HepG2 (cell line): ENCODE measurements around the gene SGPL1.

Experiments
- NFYB ChIP-seq: sonication (generic); formaldehyde crosslinking; IDR thresholded peaks from 2 replicates; pipeline ENCODE4 v1.4.0; 2020; ENCODE audit warnings: missing genetic modification reagents
- POLR2A ChIP-seq, 2 experiments: IDR thresholded peaks; 2 replicates each; pipeline ENCODE4 v1.6.1; 2011; ENCODE audit warnings: low read depth in 2 of 2, low read length in 2 of 2, mild to moderate bottlenecking in 1 of 2, moderate library complexity in 1 of 2; ENCODE audit not compliant: insufficient read depth in 1 of 2

DNA sequence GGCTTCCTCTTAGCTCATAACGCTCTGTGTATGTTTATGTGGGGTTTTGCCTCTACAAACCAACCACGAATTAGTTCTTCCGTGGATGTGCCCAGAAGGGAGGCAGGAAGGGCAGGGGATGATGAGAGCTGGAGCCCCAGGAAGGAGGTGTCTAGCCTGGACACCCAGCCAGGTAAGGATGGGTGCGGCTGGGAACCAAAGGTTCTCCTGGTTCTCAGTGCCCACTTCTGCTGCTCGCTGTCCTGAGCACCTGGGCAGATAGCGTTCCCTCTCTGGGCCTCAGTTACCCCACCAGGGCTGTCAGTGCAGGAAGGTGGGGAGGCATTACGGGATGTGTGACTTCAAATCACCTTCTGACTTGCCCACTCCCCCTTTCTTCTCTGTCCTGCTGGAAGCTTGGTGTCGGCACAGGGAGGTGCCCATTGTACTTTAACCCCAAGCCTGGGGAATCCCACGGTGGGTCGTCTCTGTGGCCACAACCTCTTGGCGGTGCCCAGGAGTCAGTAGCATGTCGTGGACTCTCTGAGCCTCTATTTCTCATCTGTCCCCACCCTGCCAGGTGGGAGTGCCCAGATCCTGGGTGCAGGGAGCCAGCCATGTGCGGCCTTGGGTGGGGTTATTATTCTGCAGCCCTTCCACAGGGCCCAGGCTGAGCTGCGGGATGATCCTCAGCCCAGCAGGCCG lies 91.3 kb downstream of the SGPL1 start:
- no peak for TF ChIP-seq NFYB (CRISPR knock-in tag)
- no peak for TF ChIP-seq POLR2A (IDR thresholded peaks at IDR 0.05; ENCODE audit: insufficient read depth in 1 of 2, low read depth in 2 of 2, low read length in 2 of 2)
